ENCODE data around the gene P4HTM.

The P4HTM gene

DNA sequence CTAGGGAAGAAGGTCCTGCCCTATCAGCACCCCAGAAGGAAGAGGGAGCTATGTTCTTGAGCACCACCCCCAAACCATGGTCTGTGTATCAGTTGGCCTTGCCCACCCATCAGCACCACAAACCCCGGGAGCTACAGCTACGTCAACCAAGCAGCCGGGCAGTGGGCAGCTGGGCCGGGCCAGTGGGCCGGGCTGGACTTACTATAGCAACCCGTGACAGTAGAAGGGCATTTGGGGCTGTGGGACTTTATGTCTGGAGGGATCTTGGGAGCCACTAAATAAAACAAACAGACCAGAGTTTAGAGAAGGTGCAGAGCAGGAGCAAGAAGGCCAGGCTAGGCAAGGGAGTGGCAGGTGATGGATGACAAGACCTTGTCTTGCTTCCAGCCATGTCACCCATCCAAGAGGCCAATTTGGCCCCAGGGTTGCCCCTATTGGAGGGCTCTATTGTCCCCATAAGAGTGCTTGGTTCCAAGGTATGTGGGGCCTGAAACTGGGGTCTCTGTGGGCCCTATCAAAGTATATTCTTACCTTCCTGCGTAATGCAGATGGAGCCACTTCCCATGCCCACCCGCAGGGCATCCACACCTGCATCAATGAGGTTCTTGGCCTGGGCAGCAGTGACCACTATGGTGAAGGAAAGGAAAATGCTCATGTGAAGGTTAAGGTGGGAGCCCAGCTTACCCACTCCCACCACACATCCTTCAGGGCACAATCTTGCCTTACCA is 35.9 kb downstream of the P4HTM start:
- no peak for DNase-seq

DNA sequence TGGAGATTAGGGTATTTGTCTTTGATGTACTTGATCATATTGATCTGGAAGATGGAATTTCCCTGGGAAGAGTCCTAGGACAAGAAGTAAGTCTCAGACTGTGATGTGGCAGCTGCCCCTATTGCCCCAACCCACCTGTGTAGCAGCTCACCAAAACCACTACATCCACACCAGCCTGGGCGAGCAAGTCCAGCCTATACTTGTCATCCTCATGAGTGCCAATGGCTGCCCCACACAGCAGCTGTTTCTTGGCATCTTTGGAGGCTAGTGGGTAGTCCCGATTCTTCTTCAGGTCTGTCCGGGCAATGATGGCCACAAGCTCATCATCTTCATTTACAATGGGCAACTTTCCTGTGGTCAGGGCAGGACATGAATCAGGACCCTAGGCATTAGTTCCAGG is 36.5 kb downstream of the P4HTM start:
- DNase-seq, result no peak

DNA sequence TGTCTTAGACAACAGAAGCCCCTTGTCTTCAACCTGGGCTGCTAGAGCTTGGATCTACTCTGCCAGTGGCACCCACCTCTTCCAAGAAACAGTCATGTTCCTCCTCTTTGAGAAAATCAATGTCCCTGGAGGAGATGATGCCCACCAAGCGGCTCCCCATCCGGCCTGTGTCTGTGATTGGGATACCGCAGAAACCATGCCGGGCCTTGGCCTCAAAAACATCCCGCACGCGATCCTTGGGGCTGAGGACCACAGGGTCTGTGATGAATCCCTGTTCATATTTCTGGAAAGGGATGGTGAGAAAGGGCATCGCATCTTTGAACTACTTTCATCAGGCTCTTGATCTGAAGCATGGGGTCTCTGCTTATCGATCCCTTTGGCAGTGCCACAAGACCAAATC is 37.6 kb downstream of the P4HTM start:
- no peak for DNase-seq

DNA sequence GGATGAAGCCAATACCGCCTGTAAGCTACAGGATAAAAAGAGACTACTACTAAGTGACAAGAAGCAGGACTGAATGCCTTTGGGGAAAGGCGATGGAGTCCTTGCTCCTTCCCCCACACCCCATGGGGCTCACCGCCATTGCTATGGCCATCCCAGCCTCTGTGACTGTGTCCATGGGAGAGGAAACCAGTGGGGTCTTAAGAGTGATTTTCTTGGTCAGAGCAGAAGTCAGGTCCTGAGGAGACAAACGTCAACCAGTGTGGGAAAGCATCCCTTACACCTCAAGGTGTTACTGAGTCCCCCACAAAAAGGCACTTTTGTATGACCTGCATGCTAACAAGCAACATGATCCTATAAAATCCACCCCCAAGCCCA is 38.2 kb downstream of the P4HTM start:
- DNase-seq, result no peak

DNA sequence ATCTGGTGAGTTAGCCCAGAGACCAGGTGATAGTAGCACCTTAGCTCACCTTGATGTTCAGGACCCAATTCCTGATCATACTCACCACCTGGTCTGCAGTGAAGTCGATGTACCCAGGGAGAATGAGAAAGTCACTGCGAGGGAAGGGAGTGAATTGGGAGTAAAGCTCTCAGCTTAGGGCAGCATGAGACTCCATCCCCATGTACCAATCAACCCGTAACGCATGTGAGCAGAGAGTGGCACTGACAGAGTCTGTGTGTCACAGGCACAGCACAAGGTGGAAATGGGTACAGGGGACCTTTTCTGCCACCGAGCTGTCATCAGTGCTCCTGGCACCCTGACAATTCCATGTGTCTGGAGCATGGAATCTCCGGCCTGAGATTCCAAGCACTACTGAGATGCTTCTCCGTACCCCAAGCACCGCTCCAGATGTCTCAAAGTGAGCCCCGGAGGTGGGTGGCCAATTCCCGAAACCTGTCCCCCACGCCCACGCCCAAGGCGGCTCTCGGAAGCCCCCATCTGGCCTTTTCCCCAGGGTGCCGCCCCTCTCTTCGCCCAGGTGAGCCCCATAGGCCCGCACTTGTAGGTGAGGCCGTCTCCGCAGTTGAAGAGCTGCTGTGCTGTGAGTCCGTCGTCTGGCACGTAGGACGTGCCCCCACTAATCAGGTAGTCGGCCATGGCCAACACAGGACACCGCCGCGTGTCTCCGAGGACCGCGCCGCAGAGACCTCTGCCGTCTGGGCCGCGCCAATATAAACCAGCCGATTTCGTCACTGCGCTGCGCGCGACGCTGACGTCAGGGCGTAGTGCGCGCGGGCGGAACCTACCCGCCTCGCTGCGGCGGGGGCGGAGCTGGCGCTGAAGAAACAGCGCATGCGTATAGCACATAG is 38.9 kb downstream of the P4HTM start, which contains the start of gene IMPDH2:
Gene IMPDH2, minus strand, starts transcription at position 726 of the 890 bp plus-strand sequence. Its CDS starts 48 bp downstream, at position 678.
- DNase-seq, result peak; percentile 95

DNA sequence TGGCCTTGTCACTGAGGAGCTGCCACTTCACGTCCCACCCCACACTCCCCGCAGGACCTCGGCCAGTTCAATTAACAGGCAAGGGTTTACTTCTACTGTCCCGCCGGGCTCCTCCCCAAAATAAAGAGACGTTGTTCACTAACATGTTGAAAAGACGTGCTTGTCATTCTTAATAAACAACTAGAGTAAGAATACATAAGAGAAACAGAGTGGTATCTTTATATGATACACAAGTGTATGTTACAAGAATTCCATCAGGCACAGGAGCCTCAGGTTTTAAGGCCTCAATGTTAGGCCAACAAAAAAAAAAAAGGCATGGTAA is 39.5 kb downstream of the P4HTM start:
- no peak for DNase-seq

DNA sequence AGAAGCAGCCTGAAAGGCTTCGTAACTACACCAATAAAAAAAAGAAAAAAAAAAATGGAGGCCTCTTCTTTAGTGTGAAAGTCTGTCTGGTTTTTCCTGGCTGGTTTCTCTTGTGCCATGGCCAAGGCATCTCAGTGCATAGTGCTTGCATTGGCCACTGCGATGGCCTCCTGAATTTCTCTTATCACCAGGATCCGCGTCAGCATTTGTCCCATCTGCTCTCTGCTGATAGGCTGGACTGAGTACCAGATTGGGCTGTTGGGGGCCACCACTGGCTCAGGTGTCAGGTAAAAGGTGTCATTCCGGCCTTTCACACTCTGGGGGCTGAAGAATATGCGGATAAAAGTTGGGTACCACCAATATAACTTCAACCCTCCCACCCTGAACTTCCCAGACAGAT is 40.3 kb downstream of the P4HTM start:
- DNase-seq, result no peak

DNA sequence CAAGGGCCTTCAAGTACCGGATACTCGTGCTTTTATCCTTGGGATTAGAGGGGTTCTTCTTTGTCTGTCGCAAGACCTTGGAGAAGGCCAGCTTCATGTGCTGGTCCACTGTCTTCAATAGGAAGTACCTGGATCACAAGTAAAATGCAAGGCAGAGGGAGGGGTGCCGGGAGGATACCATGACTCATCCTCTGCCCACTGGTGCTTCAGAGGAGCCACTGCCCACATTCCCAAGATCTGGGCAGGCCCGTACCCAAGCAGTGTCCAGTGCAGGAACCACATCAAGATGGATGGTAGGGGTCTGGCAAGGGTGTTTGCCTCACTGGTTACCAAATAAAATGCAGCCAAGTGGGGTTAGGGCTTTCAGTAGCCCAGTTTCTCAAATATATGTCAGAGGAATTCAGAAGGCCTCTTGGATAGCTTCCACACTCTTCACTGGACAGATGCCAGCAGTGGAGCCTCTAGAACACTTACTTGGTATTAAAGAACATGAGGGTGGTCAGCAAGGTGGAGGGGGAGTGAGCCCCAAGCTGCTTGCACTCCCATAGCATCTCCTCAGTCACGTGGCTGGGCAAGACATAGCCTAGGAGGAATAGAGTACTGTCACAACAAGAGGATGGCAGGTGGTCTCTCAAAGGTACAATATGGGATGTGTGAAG is 42.7 kb downstream of the P4HTM start:
- DNase-seq, result no peak

DNA sequence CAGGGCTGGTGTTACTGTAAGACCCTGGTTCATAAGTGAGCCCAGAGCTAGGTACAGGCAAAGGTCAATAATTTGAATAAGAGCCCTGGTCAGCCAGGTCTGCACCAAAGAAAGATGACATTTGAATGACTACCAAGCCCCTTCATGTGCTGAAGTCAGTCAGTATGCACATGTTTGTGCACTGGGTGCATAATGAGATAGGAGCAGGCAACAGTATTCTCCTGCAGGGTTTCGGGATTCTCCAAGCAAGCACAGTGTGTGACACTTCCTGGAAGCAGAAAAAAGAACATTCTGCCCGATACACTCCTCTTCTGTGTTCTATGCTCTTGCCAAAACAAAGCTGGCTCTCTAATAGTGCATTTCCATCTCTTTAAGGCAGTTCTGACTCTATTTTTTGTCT is 44.6 kb downstream of the P4HTM start:
- no peak for DNase-seq

DNA sequence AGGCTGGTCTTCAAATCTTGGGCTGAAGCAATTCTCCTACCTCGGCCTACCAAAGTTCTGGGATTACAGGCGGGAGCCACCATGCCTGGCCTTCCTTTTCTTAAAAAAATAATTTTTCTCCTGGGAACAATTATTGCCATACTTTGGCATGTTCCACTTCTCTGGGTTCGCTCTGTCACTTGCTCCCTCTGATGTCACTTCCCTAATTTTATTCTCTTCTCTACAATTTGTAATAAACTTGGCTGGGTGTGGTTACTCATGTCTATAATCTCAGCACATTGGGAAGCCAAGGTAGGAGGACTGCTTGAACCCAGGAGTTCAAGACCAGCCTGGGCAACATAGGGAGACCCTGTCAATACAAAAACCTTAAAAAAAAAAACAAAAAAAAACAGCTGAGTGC is 45.2 kb downstream of the P4HTM start:
- no peak for DNase-seq

DNA sequence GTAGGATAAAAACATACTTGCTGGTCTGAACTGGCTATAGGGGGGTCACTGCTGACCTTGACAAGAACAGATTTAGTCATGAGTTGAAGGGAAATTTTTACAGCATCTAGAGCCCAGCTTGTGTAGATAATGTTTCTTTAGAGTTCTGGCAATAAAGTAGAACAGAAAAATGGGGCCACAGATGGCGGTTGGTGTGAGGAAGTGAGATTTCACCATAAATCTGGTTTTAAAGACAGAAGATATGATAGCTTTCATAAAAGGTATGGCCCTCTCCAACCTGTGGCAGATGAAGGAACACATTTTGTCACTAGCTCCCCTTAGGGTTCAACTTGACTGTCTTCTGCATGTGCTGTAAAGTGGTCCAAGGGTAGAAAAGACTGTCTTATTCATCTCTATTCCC is 63.5 kb downstream of the P4HTM start:
- no peak for DNase-seq

DNA sequence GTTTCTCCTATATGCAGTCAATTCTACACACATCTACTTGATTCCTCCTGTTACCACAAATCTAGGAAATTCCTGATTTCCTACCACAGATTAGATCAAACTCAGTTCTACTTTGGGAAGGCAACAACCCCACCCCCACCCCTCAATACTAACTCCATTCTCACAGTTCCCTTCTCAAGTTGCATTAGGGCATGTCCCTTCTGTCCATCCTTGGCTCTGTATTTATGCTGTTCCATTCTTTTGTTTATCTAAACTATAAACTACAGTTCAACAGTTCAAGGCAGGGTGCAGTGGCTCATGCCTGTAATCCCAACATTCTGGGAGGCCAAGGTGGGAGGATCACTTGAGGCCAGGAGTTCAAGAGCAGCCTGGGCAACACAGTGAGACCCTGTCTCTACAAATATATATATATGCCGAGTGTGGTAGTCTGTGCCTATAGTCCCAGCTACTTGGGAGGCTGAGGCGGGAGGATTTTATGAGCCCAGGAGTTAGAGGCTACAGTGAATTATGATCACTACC is 64.4 kb downstream of the P4HTM start:
- no peak for DNase-seq
